ENCODE measurements around the gene FASN.
A peak's percentile ranks its signal among the peaks of the same experiment; 100 is the strongest.

FASN gene

GRCh38 chr17:82094931-82095776 lies 2.9 kb downstream of the FASN start:
- peak overlapping the region; percentile 99 for H3K23ac ChIP-seq (ENCODE audit: low read depth, low read length, poor library complexity)
- peak overlapping the region; percentile 52 to 94 for H3K4me3 ChIP-seq (ENCODE audit: low read length in 2 of 2)
- H3K9ac ChIP-seq (ENCODE audit: low read depth, low read length, poor library complexity) = peak overlapping the region; percentile 98
- no peak overlapping the region for H3K4ac ChIP-seq (ENCODE audit: low read length)
- H3K4me1 ChIP-seq (ENCODE audit: control insufficient read depth in 2 of 2, insufficient read depth in 1 of 2, low read depth in 1 of 2, low read length in 2 of 2) = peaks cover 25 to 31% of the 10 kb centered on the region in 2 donors
- peaks cover 48% of the 10 kb centered on the region for H3K79me1 ChIP-seq (ENCODE audit: low read depth, low read length)
- H4K8ac ChIP-seq (ENCODE audit: low read depth, low read length) = no peak overlapping the region
- H3K9me3 ChIP-seq (replicated peaks in 1 of 2; ENCODE audit: control insufficient read depth in 2 of 2, insufficient read depth in 1 of 2, low read depth in 1 of 2, low read length in 2 of 2) = no peaks in the 10 kb centered on the region
- no peak overlapping the region for H4K91ac ChIP-seq (ENCODE audit: low read depth, low read length, poor library complexity)
- no CpG with 5 or more reads among the region's 37 CpGs for WGBS, 2 donors (ENCODE audit: extremely low coverage in 2 of 2, insufficient read length in 2 of 2, insufficient replicate concordance in 1 of 2)
- H2AK5ac ChIP-seq (ENCODE audit: low read depth, low read length) = no peak overlapping the region
- H2BK12ac ChIP-seq (ENCODE audit: low read length) = no peak overlapping the region
- H2BK5ac ChIP-seq (ENCODE audit: low read length) = peak overlapping the region; percentile 60
- H3K36me3 ChIP-seq (replicated peaks in 1 of 2; ENCODE audit: control insufficient read depth in 2 of 2, insufficient read depth in 2 of 2, low read length in 2 of 2) = peaks cover 53 to 69% of the 10 kb centered on the region in 2 donors
- H3K18ac ChIP-seq (ENCODE audit: low read length) = peak overlapping the region; percentile 95
- peak overlapping the region; percentile 75 for H3K14ac ChIP-seq (ENCODE audit: low read length)
- H2AFZ ChIP-seq (ENCODE audit: low read length) = no peak overlapping the region
- H2BK15ac ChIP-seq (ENCODE audit: low read length) = no peak overlapping the region
- DNase-seq (ENCODE audit: low spot score) = no peak
- no peak overlapping the region for H2BK120ac ChIP-seq (ENCODE audit: low read depth, low read length)
- H3K4me2 ChIP-seq (ENCODE audit: insufficient read depth, low read length, poor library complexity, severe bottlenecking) = peak overlapping the region; percentile 87
- no peak overlapping the region for H3K27ac ChIP-seq (replicated peaks; ENCODE audit: low read length)
- no peaks in the 10 kb centered on the region for H3K27me3 ChIP-seq (ENCODE audit: control insufficient read depth in 3 of 3, insufficient read depth in 3 of 3, low read depth in 1 of 3, low read length in 3 of 3)

DNA sequence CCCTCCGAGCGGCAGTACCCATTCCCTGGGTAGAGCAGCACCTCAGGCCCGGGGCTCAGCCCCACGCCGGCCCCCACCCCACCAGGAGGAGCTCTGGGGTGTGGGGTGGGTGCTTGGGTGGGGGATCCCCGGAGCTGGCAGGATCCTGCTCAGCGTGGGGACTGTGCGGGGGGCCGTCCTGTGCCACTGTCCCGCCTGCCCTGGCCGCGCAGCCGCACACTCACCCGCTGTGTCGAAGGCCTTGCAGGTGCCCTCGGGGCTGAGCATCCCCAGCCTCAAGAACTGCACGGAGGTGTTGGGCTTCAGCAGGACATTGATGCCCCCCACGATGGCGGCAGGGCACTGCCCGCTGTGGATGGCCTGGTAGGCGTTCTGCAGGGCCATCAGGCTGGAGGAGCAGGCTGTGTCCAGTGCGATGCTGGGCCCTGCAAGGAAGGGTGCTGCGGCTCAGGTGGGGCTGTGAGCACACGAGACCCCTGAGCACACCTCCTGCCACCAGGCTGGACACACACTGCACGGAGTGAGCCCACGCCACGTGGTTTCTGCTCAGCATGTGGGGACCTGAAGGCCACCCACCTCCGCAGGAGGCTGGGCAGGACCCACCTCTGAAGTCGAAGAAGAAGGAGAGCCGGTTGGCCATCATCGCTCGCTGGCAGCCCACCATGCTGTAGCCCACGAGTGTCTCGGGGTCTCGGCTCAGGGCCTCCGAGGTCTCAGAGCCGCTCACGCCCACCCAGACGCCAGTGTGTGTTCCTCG lies 4.9 kb downstream of the FASN start:
- H3K36me3 ChIP-seq (replicated peaks in 1 of 2; ENCODE audit: control insufficient read depth in 2 of 2, insufficient read depth in 2 of 2, low read length in 2 of 2) = peaks cover 73 to 89% of the 10 kb centered on the region in 2 donors
- WGBS, 2 donors (ENCODE audit: extremely low coverage in 2 of 2, insufficient read length in 2 of 2, insufficient replicate concordance in 1 of 2) = no CpG with 5 or more reads among the region's 40 CpGs

GRCh38 chr17:82092628-82092994 lies 5.4 kb downstream of the FASN start:
- Histone ChIP-seq H3K4me1 (ENCODE audit: control insufficient read depth in 2 of 2, insufficient read depth in 1 of 2, low read depth in 1 of 2, low read length in 2 of 2) (peaks cover 13 to 23% of the 10 kb centered on the region in 2 donors), H3K4me3 (ENCODE audit: low read length in 2 of 2) (no peak overlapping the region), H3K23ac (ENCODE audit: low read depth, low read length, poor library complexity) (no peak overlapping the region), H2BK12ac (ENCODE audit: low read length) (no peak overlapping the region), H4K8ac (ENCODE audit: low read depth, low read length) (no peak overlapping the region), H3K9ac (ENCODE audit: low read depth, low read length, poor library complexity) (no peak overlapping the region), H2BK5ac (ENCODE audit: low read length) (peak overlapping the region; percentile 93), H2BK120ac (ENCODE audit: low read depth, low read length) (no peak overlapping the region), H3K36me3 (replicated peaks in 1 of 2; ENCODE audit: control insufficient read depth in 2 of 2, insufficient read depth in 2 of 2, low read length in 2 of 2) (peaks cover 78 to 94% of the 10 kb centered on the region in 2 donors), H3K4ac (ENCODE audit: low read length) (no peak overlapping the region), H2BK15ac (ENCODE audit: low read length) (no peak overlapping the region), H2AFZ (ENCODE audit: low read length) (no peak overlapping the region), H3K4me2 (ENCODE audit: insufficient read depth, low read length, poor library complexity, severe bottlenecking) (no peak overlapping the region), H4K91ac (ENCODE audit: low read depth, low read length, poor library complexity) (no peak overlapping the region), H3K9me3 (replicated peaks in 1 of 2; ENCODE audit: control insufficient read depth in 2 of 2, insufficient read depth in 1 of 2, low read depth in 1 of 2, low read length in 2 of 2) (no peaks in the 10 kb centered on the region), H3K79me1 (ENCODE audit: low read depth, low read length) (peaks cover 66% of the 10 kb centered on the region), H3K14ac (ENCODE audit: low read length) (no peak overlapping the region), H3K27ac (replicated peaks; ENCODE audit: low read length) (no peak overlapping the region), H3K18ac (ENCODE audit: low read length) (no peak overlapping the region), H2AK5ac (ENCODE audit: low read depth, low read length) (no peak overlapping the region), H3K27me3 (ENCODE audit: control insufficient read depth in 3 of 3, insufficient read depth in 3 of 3, low read depth in 1 of 3, low read length in 3 of 3) (no peaks in the 10 kb centered on the region)
- no CpG with 5 or more reads among the region's 20 CpGs for WGBS, 2 donors (ENCODE audit: extremely low coverage in 2 of 2, insufficient read length in 2 of 2, insufficient replicate concordance in 1 of 2)
- no peak for DNase-seq (ENCODE audit: low spot score)

More for the DNA sequence above, 4.9 kb downstream of the FASN start:
- H3K4me3 ChIP-seq (ENCODE audit: low read length in 2 of 2) = peak overlapping the region in 1 of 2 donors; percentile 27
- peak overlapping the region; percentile 93 for H2BK5ac ChIP-seq (ENCODE audit: low read length)
- DNase-seq (ENCODE audit: low spot score) = no peak
- H3K4me1 ChIP-seq (ENCODE audit: control insufficient read depth in 2 of 2, insufficient read depth in 1 of 2, low read depth in 1 of 2, low read length in 2 of 2) = peaks cover 13 to 23% of the 10 kb centered on the region in 2 donors
- H3K79me1 ChIP-seq (ENCODE audit: low read depth, low read length) = peaks cover 61% of the 10 kb centered on the region
- no peaks in the 10 kb centered on the region for H3K27me3 ChIP-seq (ENCODE audit: control insufficient read depth in 3 of 3, insufficient read depth in 3 of 3, low read depth in 1 of 3, low read length in 3 of 3)
- no peak overlapping the region for H4K91ac ChIP-seq (ENCODE audit: low read depth, low read length, poor library complexity)
- peak overlapping the region; percentile 70 for H3K9ac ChIP-seq (ENCODE audit: low read depth, low read length, poor library complexity)
- no peak overlapping the region for H2AFZ ChIP-seq (ENCODE audit: low read length)
- no peaks in the 10 kb centered on the region for H3K9me3 ChIP-seq (replicated peaks in 1 of 2; ENCODE audit: control insufficient read depth in 2 of 2, insufficient read depth in 1 of 2, low read depth in 1 of 2, low read length in 2 of 2)
- H3K14ac ChIP-seq (ENCODE audit: low read length) = peak overlapping the region; percentile 38
- peak overlapping the region; percentile 48 for H3K18ac ChIP-seq (ENCODE audit: low read length)
- no peak overlapping the region for H2BK15ac ChIP-seq (ENCODE audit: low read length)
- no peak overlapping the region for H2BK120ac ChIP-seq (ENCODE audit: low read depth, low read length)
- no peak overlapping the region for H4K8ac ChIP-seq (ENCODE audit: low read depth, low read length)
- H3K4ac ChIP-seq (ENCODE audit: low read length) = no peak overlapping the region
- H2BK12ac ChIP-seq (ENCODE audit: low read length) = peak overlapping the region; percentile 41
- peak overlapping the region; percentile 96 for H3K23ac ChIP-seq (ENCODE audit: low read depth, low read length, poor library complexity)
- H3K27ac ChIP-seq (replicated peaks; ENCODE audit: low read length) = no peak overlapping the region
- H2AK5ac ChIP-seq (ENCODE audit: low read depth, low read length) = no peak overlapping the region
- no peak overlapping the region for H3K4me2 ChIP-seq (ENCODE audit: insufficient read depth, low read length, poor library complexity, severe bottlenecking)

DNA sequence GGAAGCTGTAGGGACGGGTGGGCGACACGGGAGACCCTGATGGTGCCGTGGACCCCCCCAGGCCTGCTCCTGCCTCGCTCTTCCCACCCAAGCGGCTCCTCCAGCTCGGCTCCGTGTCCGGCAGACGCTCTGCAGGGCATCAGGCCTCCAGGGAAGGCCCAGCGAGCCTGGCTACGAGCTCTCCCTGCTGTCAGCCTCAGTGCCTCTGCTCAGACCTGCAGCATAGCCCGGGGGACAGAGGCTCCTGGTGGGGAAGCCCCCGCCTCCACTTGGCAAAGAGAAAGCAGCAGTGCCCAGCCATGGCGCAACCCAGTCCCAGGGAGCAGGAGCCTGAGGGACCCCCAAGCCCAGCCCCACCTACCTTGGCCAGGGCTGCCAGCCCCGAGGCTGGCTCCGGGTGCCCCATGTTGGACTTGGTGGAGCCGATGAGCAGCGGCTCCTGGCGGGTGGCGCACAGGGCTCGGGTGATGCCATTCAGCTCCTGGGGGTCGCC lies 5.9 kb downstream of the FASN start:
- H4K91ac ChIP-seq (ENCODE audit: low read depth, low read length, poor library complexity) = no peak overlapping the region
- H3K14ac ChIP-seq (ENCODE audit: low read length) = no peak overlapping the region
- peaks cover 69% of the 10 kb centered on the region for H3K79me1 ChIP-seq (ENCODE audit: low read depth, low read length)
- no peak overlapping the region for H2BK120ac ChIP-seq (ENCODE audit: low read depth, low read length)
- no peak for DNase-seq (ENCODE audit: low spot score)
- no peak overlapping the region for H2BK15ac ChIP-seq (ENCODE audit: low read length)
- H3K4me1 ChIP-seq (ENCODE audit: control insufficient read depth in 2 of 2, insufficient read depth in 1 of 2, low read depth in 1 of 2, low read length in 2 of 2) = peaks cover 12 to 23% of the 10 kb centered on the region in 2 donors
- H2AFZ ChIP-seq (ENCODE audit: low read length) = no peak overlapping the region
- WGBS, 2 donors (ENCODE audit: extremely low coverage in 2 of 2, insufficient read length in 2 of 2, insufficient replicate concordance in 1 of 2) = no CpG with 5 or more reads among the region's 23 CpGs
- H3K18ac ChIP-seq (ENCODE audit: low read length) = no peak overlapping the region
- no peak overlapping the region for H3K4me3 ChIP-seq (ENCODE audit: low read length in 2 of 2)
- H2AK5ac ChIP-seq (ENCODE audit: low read depth, low read length) = no peak overlapping the region
- no peaks in the 10 kb centered on the region for H3K27me3 ChIP-seq (ENCODE audit: control insufficient read depth in 3 of 3, insufficient read depth in 3 of 3, low read depth in 1 of 3, low read length in 3 of 3)
- no peak overlapping the region for H2BK5ac ChIP-seq (ENCODE audit: low read length)
- H3K9me3 ChIP-seq (replicated peaks in 1 of 2; ENCODE audit: control insufficient read depth in 2 of 2, insufficient read depth in 1 of 2, low read depth in 1 of 2, low read length in 2 of 2) = no peaks in the 10 kb centered on the region
- peaks cover 83 to 99% of the 10 kb centered on the region in 2 donors for H3K36me3 ChIP-seq (replicated peaks in 1 of 2; ENCODE audit: control insufficient read depth in 2 of 2, insufficient read depth in 2 of 2, low read length in 2 of 2)
- no peak overlapping the region for H3K27ac ChIP-seq (replicated peaks; ENCODE audit: low read length)
- H3K9ac ChIP-seq (ENCODE audit: low read depth, low read length, poor library complexity) = no peak overlapping the region
- no peak overlapping the region for H2BK12ac ChIP-seq (ENCODE audit: low read length)
- H3K4ac ChIP-seq (ENCODE audit: low read length) = no peak overlapping the region
- H3K4me2 ChIP-seq (ENCODE audit: insufficient read depth, low read length, poor library complexity, severe bottlenecking) = no peak overlapping the region
- H4K8ac ChIP-seq (ENCODE audit: low read depth, low read length) = no peak overlapping the region
- no peak overlapping the region for H3K23ac ChIP-seq (ENCODE audit: low read depth, low read length, poor library complexity)

Measured in neuronal stem cell (in vitro differentiated cells).